Left cardiac atrium (tissue), 4 donors: ENCODE results near the gene CAMK2A. TPM values are rescaled to one million over a fixed set of nuclear protein-coding genes. Genes with fewer than 3 reads are reported as not detected.

Source experiments
- ATAC-seq, 2 donors: fragments of 200-7000 bp; cut with Tn5 transposase; one replicate each; pipeline ENCODE4 v1.9.1; 2020; ENCODE audit warnings: mild to moderate bottlenecking in 2 of 2, moderate library complexity in 2 of 2
- DNase-seq: peaks from one replicate; pipeline ENCODE4 v3.0.0-alpha.2; 2020
- intact Hi-C, 2 donors: fragments of 100-400 bp; cut with DNase I; formaldehyde crosslinking; loops; one replicate each; pipeline versions ENCODE4 v1.14.1 to v1.15.1; 2022 to 2023
- total RNA-seq, 2 donors: library from RNA; stranded (reverse); fragmentation: NEBNext Ultra II Directional; extraction: Animal tissue kit (Norgen Biotek cat#: 25700); gene quantifications; one replicate each; pipeline ENCODE4 v1.2.1, GENCODE V29; 2021
- donor health status: DM: no; HTN: yes; CAD: no.
- donor health status: DM: no; HTN: yes; CAD: no; lungs with severe emphysema.
- donor health status: DM: yes; HTN: yes; CAD: no.
- donor health status: Dilated cardiomyopathy.

Gene CAMK2A
- total RNA-seq, 2 donors from 2014 or later: 10.8 to 16.3 TPM

DNA sequence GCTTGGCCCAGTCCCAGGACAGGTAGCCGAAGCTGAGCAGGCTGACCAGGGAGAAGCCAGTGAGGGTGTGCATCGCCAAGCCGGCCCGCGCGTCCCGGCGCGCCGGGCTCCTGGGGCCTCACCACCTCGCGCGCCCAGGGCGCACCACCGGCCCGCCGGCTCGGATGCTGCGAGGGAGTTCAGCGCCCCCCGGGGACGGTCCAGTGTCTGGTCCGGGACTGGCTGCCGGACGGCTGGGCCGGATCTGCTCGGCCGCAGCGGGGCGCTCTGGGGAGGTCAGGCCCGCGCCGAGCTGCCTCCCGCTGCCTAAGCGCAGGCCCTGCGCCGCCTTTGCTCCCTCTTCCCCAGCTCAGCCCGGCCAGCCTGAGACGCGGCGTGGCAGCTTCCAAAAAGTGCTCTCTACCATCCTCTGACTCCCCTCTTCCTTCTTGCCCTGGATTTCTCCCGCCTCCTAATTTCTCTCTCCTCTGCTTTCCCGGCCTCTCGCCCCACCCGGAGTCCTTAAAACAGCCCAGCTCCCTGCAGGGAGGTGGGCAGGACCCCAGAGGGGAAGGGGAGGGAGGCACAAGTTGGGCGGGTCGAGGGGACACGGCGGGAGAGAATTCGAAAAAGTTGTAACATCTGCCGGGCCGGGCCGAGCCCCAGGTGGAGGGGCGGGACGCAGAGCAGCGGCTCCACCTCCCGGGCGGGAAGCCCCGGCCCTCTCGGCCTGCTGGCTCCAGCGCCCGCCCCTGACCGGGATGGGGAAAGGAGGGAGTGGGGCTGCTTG is 12.9 kb upstream of the CAMK2A start, which contains the start of gene ARSI:
TSS of gene ARSI (minus strand) at position 605 of the 769 bp plus-strand sequence. CDS start at position 73, 532 bp downstream.
- peak; percentile 55 for DNase-seq
- intact Hi-C loops: no loop called here

DNA sequence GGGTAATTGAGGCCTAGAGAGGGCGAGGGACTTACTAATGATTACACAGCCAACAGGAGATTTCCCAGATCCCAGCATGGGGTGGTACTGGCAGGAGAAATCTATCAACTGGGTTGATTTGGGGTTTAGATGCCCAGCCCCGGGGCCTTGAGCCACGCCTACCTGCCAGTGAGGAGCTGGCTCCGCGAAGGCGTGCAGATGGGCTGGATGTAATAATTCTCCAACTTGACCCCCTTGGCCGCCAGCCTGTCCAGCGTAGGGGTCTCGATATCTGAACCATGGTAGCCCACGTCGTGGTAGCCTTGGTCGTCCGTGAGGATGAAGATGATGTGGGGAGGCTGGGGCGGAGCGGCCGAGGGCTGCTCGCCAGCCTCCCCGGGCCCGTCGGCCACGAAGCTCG is 12.3 kb upstream of the CAMK2A start:
- DNase-seq (no peak), ATAC-seq (no peak)
- intact Hi-C loops: no loop called here

More for the DNA sequence above, 12.9 kb upstream of the CAMK2A start, which contains the start of gene ARSI:
- peak; percentile 75 to 90 for ATAC-seq

DNA sequence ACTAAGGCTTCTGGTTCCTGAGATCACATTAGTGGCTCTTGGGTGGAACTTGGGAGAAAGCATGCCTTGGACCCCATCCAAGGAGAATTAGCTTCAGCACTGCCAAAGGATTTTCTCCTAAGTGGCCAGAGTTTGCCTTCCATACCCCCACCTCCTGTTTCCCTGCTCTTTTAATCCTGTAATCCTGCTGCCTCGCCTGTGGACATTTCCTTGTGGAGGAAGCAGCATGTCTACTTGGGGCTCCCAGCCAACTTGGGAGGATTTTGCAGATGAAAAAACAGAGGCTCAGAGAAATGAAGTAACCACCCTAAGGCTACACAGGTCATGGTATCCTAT is 11.6 kb upstream of the CAMK2A start:
- ATAC-seq: no peak
- intact Hi-C loops: no loop called here
- DNase-seq: no peak

DNA sequence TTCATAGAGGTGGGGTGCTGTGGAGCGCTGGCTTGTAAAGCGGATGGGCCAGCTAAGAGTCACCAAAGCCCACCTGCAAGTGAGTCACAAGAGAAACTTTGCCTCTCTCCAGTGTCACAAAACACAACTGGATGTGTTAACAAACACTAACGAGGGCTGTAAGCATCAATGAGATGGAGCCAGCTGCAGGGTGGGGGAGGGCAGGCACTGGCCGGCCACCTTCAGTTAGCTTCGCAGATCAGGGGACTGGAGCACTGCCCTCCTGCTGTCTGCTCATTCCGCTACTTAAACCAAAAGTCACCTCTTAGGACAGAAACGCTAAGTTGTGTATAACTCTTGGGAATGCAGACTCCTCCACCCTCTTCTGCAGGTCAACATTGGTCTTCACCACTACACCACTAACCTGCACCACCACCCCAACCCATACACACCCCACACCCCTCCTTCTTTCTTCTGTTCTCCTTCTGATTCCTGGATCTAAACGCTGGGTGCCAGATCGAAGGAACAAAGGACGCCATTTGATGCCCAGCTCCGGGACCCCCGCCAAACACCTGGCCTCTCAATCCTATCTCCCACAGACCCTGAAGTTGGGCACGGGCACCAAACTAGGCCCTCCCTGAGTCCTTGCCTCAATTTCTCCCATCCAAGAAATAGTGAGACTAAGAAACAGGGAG is 11.1 kb upstream of the CAMK2A start:
- no peak for ATAC-seq
- intact Hi-C loops: no loop called here
- DNase-seq: no peak

GRCh38 chr5:150299571-150300327 is 10.2 kb upstream of the CAMK2A start:
- intact Hi-C loops: no loop called here
- DNase-seq (no peak), ATAC-seq (no peak)

- intact Hi-C loops: no loop called here
- no peak for DNase-seq
- peak; percentile 24 to 63 for ATAC-seq
These were observed 9.3 kb upstream of the CAMK2A start for GRCh38 chr5:150298701-150299451.

DNA sequence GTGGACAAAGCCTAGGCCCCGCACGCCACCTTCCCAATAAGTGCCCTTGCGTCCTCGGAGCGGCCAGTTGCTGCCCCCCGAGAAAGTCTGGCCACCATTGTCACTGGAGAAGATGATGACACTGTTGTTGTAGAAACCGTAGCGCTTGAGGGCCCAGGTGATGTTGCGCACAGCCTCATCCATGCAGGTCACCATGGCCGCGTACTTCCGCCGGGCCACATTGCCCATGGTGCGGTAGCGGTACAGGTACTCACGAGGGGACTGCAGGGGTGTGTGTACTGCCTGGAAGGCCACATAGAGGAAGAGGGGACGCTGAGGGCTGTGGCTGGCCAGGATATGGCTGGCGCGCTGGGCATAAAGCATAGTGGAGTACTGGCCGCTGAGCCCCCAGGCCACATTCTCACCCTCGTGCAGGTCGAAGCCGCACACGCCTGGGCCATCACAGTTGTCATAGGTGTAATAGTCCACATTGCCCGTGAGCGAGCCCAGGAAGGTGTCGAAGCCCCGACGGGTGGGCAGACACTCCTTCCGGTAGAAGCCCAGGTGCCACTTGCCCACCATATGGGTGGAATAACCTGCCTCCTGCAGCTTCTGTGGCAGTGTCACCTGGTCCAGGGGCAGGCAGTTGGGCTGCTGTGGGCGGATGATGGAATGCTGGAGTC is 8.5 kb upstream of the CAMK2A start:
- no peak for DNase-seq
- intact Hi-C loops: no loop called here

GRCh38 chr5:150297236-150297890 is 7.8 kb upstream of the CAMK2A start:
- DNase-seq (no peak), ATAC-seq (no peak)
- intact Hi-C loops: no loop called here

More for the DNA sequence above, 8.5 kb upstream of the CAMK2A start:
- no peak for ATAC-seq

DNA sequence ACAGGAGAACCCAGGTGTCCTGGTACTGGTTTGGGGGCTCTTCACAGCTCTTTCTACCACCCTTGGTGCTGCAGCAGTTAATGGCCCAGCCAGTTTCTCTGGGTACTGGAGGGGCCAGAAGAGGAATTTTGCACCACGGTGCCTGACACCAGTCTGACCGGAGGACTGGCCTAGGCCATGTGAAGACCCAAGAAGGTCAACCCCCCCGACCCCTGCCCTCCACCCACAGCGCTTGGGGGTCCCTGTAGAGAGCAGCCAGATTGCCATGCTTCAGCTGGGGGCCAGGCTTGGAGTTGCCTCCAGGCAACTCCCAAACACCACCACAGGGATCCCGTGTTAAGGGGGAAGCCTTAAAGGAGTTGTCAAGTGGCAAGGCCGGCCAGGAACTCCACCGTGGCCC is 6.9 kb upstream of the CAMK2A start:
- intact Hi-C loops: no loop called here
- ATAC-seq (no peak), DNase-seq (no peak)

DNA sequence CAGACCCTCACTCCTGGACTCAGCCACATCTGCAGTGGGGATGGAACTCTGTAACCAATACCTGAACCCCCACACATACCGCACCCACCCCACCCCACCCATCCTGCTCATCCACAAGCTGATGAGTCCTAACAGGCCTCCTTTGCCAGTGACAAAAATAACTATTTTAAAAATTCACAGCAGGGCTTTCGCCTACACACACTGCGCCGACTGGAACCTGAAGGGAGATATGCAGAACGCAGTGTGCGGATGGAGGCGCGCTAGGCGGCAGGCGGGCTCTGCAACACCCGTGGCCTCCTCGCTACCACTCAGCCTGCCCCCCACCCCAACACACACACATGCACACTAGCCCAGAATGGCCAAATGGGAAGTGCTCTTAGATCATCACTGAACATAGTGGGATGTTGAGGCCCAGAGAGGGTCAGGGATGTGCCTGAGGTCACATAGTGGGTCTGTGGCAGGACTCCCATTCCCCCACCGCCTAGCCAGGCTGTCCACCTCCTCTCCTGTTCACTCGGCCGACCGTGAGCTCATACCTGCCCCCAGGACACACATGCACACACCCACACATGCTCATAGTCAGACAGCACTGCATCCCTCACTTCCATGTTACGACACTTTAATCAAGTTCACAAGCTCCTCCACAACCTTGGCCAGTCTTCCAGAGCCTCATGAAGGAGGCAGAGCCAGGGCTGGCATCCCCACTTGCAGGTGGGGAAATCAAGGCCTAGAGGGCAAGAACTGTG is 6.3 kb upstream of the CAMK2A start:
- DNase-seq (no peak), ATAC-seq (no peak)
- intact Hi-C loops: no loop called here

GRCh38 chr5:150295172-150295634 is 5.6 kb upstream of the CAMK2A start:
- intact Hi-C loops: no loop called here
- ATAC-seq: peak; percentile 60 to 64
- DNase-seq: peak; percentile 50

DNA sequence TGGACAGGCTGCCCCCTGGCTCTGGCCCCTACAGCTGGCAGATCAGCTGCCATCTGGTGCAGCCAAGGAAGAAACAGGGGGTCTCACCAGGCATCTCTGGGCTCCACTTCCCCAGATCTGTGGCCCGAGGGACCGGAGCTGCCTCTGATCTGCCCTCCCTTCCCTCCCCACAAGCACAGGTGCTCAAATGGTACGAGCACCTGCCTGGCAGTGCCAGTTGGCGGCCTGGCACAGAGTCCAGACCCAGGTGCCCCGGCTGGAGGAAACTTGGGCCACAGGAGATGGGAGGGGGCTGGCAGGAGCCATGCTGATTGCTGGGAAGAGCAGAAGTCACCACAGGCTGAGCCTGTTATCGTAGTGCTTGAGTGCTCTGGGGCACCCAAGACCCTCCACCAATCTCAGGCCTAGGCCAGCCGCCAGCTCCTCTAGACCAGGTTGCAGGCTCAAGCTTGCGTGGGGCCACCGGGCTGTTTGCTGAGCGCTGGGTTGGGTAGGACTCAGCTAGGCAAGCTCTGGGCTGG is 5.0 kb upstream of the CAMK2A start:
- intact Hi-C loops: no loop called here
- ATAC-seq: no peak
- DNase-seq: no peak

- intact Hi-C loops: no loop called here
- DNase-seq (no peak), ATAC-seq (no peak)
These were observed 3.7 kb upstream of the CAMK2A start for GRCh38 chr5:150293091-150293941.

DNA sequence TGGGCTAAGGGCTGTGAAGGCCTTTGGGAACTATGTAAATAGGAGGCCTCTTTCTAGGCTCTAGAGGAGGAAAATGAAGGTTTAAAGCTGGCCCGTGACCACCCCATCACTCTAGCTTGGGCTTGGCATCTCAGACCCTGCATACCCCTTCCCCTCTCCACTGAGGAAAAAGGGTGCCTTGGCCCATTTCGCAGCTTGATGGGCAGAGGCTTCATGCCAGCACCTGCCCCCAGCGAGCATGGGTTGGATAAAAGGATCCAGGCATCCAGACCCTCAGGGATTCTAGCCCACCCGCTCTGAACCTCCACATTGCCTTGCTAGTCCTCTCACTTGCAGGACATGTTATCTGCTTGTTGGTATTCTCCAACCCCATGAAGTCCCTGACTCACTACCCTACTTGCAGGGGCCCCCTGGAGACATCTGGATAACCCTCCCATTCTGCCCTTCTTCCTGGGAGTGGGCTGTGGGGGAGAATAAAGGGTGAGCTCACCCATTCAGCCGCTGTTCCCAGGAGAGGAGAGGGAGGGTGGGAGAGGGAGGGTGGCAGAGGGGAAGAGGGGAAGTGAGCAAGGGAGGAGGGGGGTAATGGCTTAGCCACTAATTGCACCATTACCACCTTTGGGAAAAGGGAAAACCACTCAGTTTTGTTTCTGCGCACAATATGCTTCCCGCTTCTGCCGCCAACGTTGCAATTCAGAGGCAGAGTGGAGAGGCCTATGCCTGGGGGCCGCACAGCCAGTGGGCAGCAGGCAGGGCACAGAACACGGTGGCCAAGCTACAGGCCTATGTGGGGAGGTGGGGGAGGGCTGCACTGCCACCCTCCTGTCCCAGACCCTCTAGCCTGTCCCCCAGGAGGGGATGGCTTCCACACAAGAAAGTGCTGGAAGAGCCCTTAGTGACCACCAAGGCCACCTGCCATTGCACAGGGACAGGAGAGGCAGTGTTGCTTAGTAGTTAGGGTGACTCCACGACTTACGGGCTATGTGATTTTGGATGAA is 2.1 kb upstream of the CAMK2A start:
- intact Hi-C loops: no loop called here
- DNase-seq: no peak
- ATAC-seq: no peak

DNA sequence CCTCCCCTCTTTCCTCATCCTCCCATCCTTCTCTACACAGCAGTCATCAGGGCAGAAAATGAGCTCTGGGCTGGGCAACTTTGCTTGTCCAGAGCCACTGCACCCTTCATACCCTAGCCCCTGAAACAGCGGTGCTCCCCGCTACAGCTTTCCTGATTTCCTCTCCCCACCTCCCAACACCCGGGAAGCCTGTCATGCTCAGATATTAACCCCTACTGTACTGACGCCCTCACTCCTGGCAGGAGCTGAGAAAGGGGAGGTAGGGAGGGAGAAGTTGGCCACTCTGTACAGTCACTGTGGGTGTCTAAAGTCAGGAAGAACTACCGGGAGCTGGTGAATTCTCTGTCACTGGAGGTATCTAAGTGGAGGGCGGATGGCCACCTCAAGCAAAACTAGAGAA is 782 bp downstream of the CAMK2A start:
- DNase-seq: no peak
- ATAC-seq: no peak
- intact Hi-C loops: no loop called here
